Measurements from ENCODE around the gene TIMM10B. TPM values are rescaled to one million over a fixed set of nuclear protein-coding genes. Genes with fewer than 3 reads are reported as not detected.
"Not testable (repeated sequence)": the region's sequence is repeated elsewhere in the genome, so short reads cannot be mapped to it uniquely, and the experiment has no call there.

Gene TIMM10B
- total RNA-seq, 1 donor from 2014 or later = 21.7 TPM

DNA sequence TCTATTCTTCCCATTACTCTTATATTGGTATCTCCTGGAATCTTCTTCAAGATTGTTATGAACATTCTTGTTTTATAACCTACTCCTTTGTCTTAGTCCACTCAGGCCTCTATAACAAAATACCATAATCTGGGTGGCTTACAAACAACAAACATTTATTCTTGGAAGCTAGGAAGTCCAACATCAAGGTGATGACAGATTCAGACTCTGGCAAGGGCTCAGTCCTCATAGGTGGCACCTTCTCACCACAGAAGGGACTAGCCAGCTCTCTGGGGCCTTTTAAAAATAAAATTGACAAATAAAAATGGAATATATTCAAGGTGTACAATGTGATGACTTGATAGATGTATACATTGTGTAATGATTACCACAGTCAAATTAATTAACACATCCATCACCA, 35.6 kb downstream of the TIMM10B start:
- no peak for DNase-seq

GRCh38 chr11:6520265-6520664, 39.0 kb downstream of the TIMM10B start:
- no peak for DNase-seq

DNA sequence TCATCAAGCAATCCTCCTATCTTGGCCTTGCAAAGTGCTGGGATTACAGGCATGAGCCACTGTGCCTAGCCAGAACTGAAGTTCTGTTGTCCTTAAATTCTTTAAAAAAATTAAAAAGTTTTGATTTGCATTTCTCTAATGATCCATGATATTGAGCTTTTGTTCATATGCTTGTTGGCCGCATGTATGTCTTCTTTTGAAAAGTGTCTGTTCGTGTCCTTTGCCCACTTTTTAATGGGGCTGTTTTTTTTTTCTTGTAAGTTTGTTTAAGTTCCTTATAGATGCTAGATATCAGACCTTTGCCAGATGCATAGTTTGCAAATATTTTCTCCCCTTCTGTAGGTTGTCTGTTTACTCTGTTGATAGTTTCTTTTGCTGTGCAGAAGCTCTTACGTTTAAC, 40.6 kb downstream of the TIMM10B start:
- DNase-seq = not testable (repeated sequence)

DNA sequence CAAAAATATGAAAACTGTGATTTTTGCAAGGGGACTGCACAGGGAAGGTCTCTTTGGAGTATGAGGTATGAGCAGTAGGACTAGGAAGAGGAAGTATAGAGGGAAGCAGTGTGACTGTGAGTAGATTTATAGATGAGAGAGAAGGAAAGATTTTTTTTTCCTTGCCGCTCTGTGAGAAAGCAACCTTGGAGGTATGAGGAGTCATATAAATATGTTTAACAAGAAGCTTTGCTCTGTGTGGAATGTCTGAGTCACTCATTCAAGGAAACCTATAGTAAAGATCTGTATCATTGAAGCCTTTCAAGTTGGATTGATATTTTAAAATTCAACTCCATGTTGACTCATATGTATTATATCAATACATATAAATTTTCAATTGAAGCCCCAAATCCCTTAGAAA, 42.0 kb downstream of the TIMM10B start:
- no peak for DNase-seq

GRCh38 chr11:6526411-6527135, 45.3 kb downstream of the TIMM10B start:
- no peak for DNase-seq

GRCh38 chr11:6529266-6529665, 48.0 kb downstream of the TIMM10B start:
- DNase-seq = no peak

DNA sequence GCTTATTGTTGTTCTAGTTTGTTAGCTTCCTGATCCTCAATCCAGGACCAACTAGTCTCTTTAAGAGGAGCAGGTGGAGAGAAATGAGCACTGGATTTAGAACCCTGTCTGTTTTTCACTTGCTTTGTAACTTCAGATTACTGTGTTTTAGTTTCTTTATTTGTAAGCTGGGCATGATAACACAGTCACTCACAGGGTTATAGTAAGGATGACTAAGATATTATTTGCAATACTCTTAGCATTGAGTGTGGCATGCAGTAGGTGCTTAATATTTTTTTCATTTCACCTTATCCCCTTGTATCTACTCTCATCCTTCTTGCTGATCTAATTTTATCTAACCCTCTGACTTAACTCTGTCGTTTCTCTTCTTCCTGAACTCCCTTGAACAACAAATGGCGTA, 49.5 kb downstream of the TIMM10B start:
- no peak for DNase-seq

- peak; percentile 61 for DNase-seq
These were observed 50.0 kb downstream of the TIMM10B start for GRCh38 chr11:6531267-6531752.

Other genes with a start within 250 kb of the TIMM10B start
- gene FHIP1B, start 246.9 kb upstream of the TIMM10B start, total RNA-seq = 17.9 TPM
- gene CNGA4, start 242.4 kb upstream of the TIMM10B start, total RNA-seq = 0.49 TPM
- 0.69 TPM for gene CCKBR, start 221.7 kb upstream of the TIMM10B start, total RNA-seq
- gene CAVIN3, start 161.0 kb upstream of the TIMM10B start, total RNA-seq = 23.8 TPM
- gene SMPD1, start 91.0 kb upstream of the TIMM10B start, total RNA-seq = 9.6 TPM
- gene APBB1, start 62.4 kb upstream of the TIMM10B start, total RNA-seq = 16.5 TPM
- gene HPX, start 40.5 kb upstream of the TIMM10B start, total RNA-seq = 1.9 TPM
- 21.4 TPM for gene TRIM3, start 7.6 kb upstream of the TIMM10B start, total RNA-seq
- 28.6 TPM for gene ARFIP2, start 170 bp upstream of the TIMM10B start, total RNA-seq
- gene DNHD1, start 15.8 kb downstream of the TIMM10B start, total RNA-seq = 7.0 TPM
- 11.3 TPM for gene RRP8, start 122.1 kb downstream of the TIMM10B start, total RNA-seq
- 104 TPM for gene ILK, start 122.3 kb downstream of the TIMM10B start, total RNA-seq
- gene TAF10, start 130.7 kb downstream of the TIMM10B start, total RNA-seq = 15.3 TPM
- 29.9 TPM for gene TPP1, start 137.9 kb downstream of the TIMM10B start, total RNA-seq
- 29.0 TPM for gene DCHS1, start 174.3 kb downstream of the TIMM10B start, total RNA-seq
- gene MRPL17, start 201.8 kb downstream of the TIMM10B start, total RNA-seq = 22.6 TPM

Data from skin of body (tissue), 2 donors.